ENCODE results near the gene GPR156. TPM values are rescaled to one million over a fixed set of nuclear protein-coding genes. Genes with fewer than 3 reads are reported as not detected.
A peak's percentile ranks its signal among the peaks of the same experiment; 100 is the strongest.

Gene GPR156
- total RNA-seq, 4 donors from 2014 or later = 0.20 to 0.72 (median 0.41) TPM

- no peak overlapping the region for H3K4me3 ChIP-seq (ENCODE audit: low read depth, poor library complexity, severe bottlenecking)
- no peak for DNase-seq (ENCODE audit: low spot score in 2 of 2)
- intact Hi-C loops (cut with DNase I; ENCODE audit: low total_unique reads) = no loop called here
- TF ChIP-seq CTCF (IDR thresholded peaks at IDR 0.05) (no peak), POLR2A (IDR thresholded peaks at IDR 0.05) (no peak)
These were observed 121.2 kb downstream of the GPR156 start for GRCh38 chr3:120163816-120164215.

- WGBS, 2 donors = 84 to 86% methylated on average over 4 of the region's 4 CpGs
- no peak for TF ChIP-seq CTCF (IDR thresholded peaks at IDR 0.05)
- TF ChIP-seq POLR2A (IDR thresholded peaks at IDR 0.05) = no peak
- no peak for DNase-seq (ENCODE audit: low spot score in 2 of 2)
- H3K4me3 ChIP-seq (ENCODE audit: low read depth, poor library complexity, severe bottlenecking) = no peak overlapping the region
- intact Hi-C loops (cut with DNase I; ENCODE audit: low total_unique reads) = no loop called here
These were observed 122.0 kb downstream of the GPR156 start for GRCh38 chr3:120163026-120163425.

GRCh38 chr3:120162400-120162799, 122.6 kb downstream of the GPR156 start:
- intact Hi-C loops (cut with DNase I; ENCODE audit: low total_unique reads) = no loop called here
- H3K4me3 ChIP-seq (ENCODE audit: low read depth, poor library complexity, severe bottlenecking) = no peak overlapping the region
- TF ChIP-seq CTCF (IDR thresholded peaks at IDR 0.05) (no peak), POLR2A (IDR thresholded peaks at IDR 0.05) (no peak)
- DNase-seq (ENCODE audit: low spot score in 2 of 2) = no peak

- no peak for DNase-seq (ENCODE audit: low spot score in 2 of 2)
- intact Hi-C loops (cut with DNase I; ENCODE audit: low total_unique reads) = no loop called here
- TF ChIP-seq CTCF (IDR thresholded peaks at IDR 0.05) (no peak), POLR2A (IDR thresholded peaks at IDR 0.05) (no peak)
- WGBS, 2 donors = 87 to 88% methylated on average over 3 of the region's 3 CpGs
- no peak overlapping the region for H3K4me3 ChIP-seq (ENCODE audit: low read depth, poor library complexity, severe bottlenecking)
These were observed 123.1 kb downstream of the GPR156 start for GRCh38 chr3:120161902-120162301.

- no peak for TF ChIP-seq POLR2A (IDR thresholded peaks at IDR 0.05)
- no peak for TF ChIP-seq CTCF (IDR thresholded peaks at IDR 0.05)
- WGBS, 2 donors = 0 to 19% methylated on average over 1 of the region's 1 CpG
- no peak overlapping the region for H3K4me3 ChIP-seq (ENCODE audit: low read depth, poor library complexity, severe bottlenecking)
- intact Hi-C loops (cut with DNase I; ENCODE audit: low total_unique reads) = no loop called here
- peak; percentile 84 to 92 for DNase-seq (ENCODE audit: low spot score in 2 of 2)
These were observed 125.0 kb downstream of the GPR156 start for GRCh38 chr3:120160050-120160449.

- no peak for DNase-seq (ENCODE audit: low spot score in 2 of 2)
- no peak for TF ChIP-seq POLR2A (IDR thresholded peaks at IDR 0.05)
- no peak for TF ChIP-seq CTCF (IDR thresholded peaks at IDR 0.05)
These were observed 127.3 kb downstream of the GPR156 start for GRCh38 chr3:120157681-120158080.

More at GRCh38 chr3:120157681-120158080, 127.3 kb downstream of the GPR156 start:
- WGBS, 2 donors = 95 to 96% methylated on average over 5 of the region's 5 CpGs
- H3K4me3 ChIP-seq (ENCODE audit: low read depth, poor library complexity, severe bottlenecking) = no peak overlapping the region
- intact Hi-C loops (cut with DNase I; ENCODE audit: low total_unique reads) = no loop called here

Data from lower leg skin (tissue), 4 donors.